Naive thymus-derived CD4-positive, alpha-beta T cell (primary cell): ENCODE data around the gene DIO1. TPM values are rescaled to one million over a fixed set of nuclear protein-coding genes. Genes with fewer than 3 reads are reported as not detected.

ENCODE experiments used
- ATAC-seq: fragments of 150-1000 bp; cut with Tn5 transposase; 2 replicates; pipeline ENCODE4 v1.10.0; 2021; ENCODE audit warnings: mild to moderate bottlenecking, moderate library complexity
- CTCF ChIA-PET: fragments of 350-600 bp; sonication (Branson Sonifier 250); formaldehyde crosslinking; loops from one replicate; lab custom pipeline; 2021; ENCODE audit warnings: antibody characterized with exemption; lab: Charles Lee
- POLR2A ChIA-PET: fragments of 350-600 bp; sonication (Branson Sonifier 250); formaldehyde crosslinking; loops from one replicate; lab custom pipeline; 2021; ENCODE audit warnings: antibody characterized with exemption, inconsistent platforms; lab: Charles Lee
- DNase-seq, 9 donors: peaks; one replicate each; pipeline versions ENCODE4 v3.0.0 to v3.0.0-alpha.2; 2020 to 2022; ENCODE audit warnings: mixed read lengths in 1 of 9
- H3K27ac ChIP-seq: one replicate; pipeline ENCODE4 v1.7.0; 2013; ENCODE audit warnings: mild to moderate bottlenecking, low read depth, low read length, moderate library complexity
- H3K27me3 ChIP-seq, 2 donors: one replicate each; pipeline ENCODE4 v1.7.0; 2013; ENCODE audit warnings: low read length in 2 of 2, mild to moderate bottlenecking in 2 of 2, moderate library complexity in 2 of 2; ENCODE audit not compliant: control insufficient read depth in 2 of 2, insufficient read depth in 2 of 2
- H3K36me3 ChIP-seq, 3 experiments: 1 replicate in 2 of 3; 2 replicates in 1 of 3; pipeline ENCODE4 v1.7.0; 2013; ENCODE audit warnings: low read length in 3 of 3, mild to moderate bottlenecking in 3 of 3, moderate library complexity in 1 of 3; ENCODE audit not compliant: insufficient read depth in 3 of 3, control insufficient read depth in 2 of 3
- H3K4me1 ChIP-seq, 2 donors: one replicate each; pipeline ENCODE4 v1.7.0; 2013; ENCODE audit warnings: low read length in 2 of 2, mild to moderate bottlenecking in 2 of 2, moderate library complexity in 1 of 2; ENCODE audit not compliant: control insufficient read depth in 2 of 2, insufficient read depth in 2 of 2
- H3K4me3 ChIP-seq: 2 replicates; pipeline ENCODE4 v1.7.0; 2013; ENCODE audit warnings: mild to moderate bottlenecking, low read length
- H3K9me3 ChIP-seq, 3 experiments: 1 replicate in 2 of 3; 2 replicates in 1 of 3; pipeline ENCODE4 v1.7.0; 2013; ENCODE audit warnings: low read length in 3 of 3; ENCODE audit not compliant: control insufficient read depth in 2 of 3
- H3K27ac Mint-ChIP-seq, 9 donors: one replicate each; pipeline ENCODE4 v1.8.0; 2020 to 2022; ENCODE audit warnings: mixed read lengths in 9 of 9, mild to moderate bottlenecking in 8 of 9, moderate library complexity in 5 of 9, inconsistent platforms in 2 of 9
- H3K27me3 Mint-ChIP-seq, 5 donors: one replicate each; pipeline ENCODE4 v1.8.0; 2021 to 2022; ENCODE audit warnings: mixed read lengths in 5 of 5, mild to moderate bottlenecking in 1 of 5
- H3K36me3 Mint-ChIP-seq, 5 donors: one replicate each; pipeline ENCODE4 v1.8.0; 2020 to 2022; ENCODE audit warnings: mixed read lengths in 5 of 5, mild to moderate bottlenecking in 3 of 5, inconsistent platforms in 1 of 5
- H3K4me1 Mint-ChIP-seq, 7 donors: one replicate each; pipeline ENCODE4 v1.8.0; 2020 to 2022; ENCODE audit warnings: mixed read lengths in 7 of 7, mild to moderate bottlenecking in 3 of 7, inconsistent platforms in 1 of 7
- H3K4me3 Mint-ChIP-seq, 10 donors: one replicate each; pipeline ENCODE4 v1.8.0; 2020 to 2022; ENCODE audit warnings: mild to moderate bottlenecking in 10 of 10, mixed read lengths in 10 of 10, moderate library complexity in 6 of 10, inconsistent platforms in 2 of 10
- H3K9me3 Mint-ChIP-seq, 11 donors: one replicate each; pipeline ENCODE4 v1.8.0; 2020 to 2022; ENCODE audit warnings: mixed read lengths in 11 of 11, mild to moderate bottlenecking in 4 of 11, inconsistent platforms in 1 of 11, moderate library complexity in 1 of 11
- intact Hi-C, 2 donors: fragments of 100-400 bp; cut with micrococcal nuclease; formaldehyde crosslinking; loops; one replicate each; pipeline ENCODE4 v1.15.1; 2023
- polyA plus RNA-seq, 2 donors: library from polyadenylated mRNA; unstranded; fragments of 300-500 nt; fragmentation: Illumina TruSeq; gene quantifications; one replicate each; pipeline ENCODE4 v1.2.3, GENCODE V29; 2021
- total RNA-seq, 6 experiments: library from RNA in 5 of 6; stranded (reverse) in 5 of 6; gene quantifications; 1 replicate in 5 of 6; 2 replicates in 1 of 6; pipeline ENCODE4 v1.2.3 and lab custom pipeline; 2021 to 2026

The DIO1 gene
- total RNA-seq, result not detected
- polyA plus RNA-seq, result not detected
- not detected for total RNA-seq (lab: John Stamatoyannopoulos, UW)

GRCh38 chr1:53893999-53894636 lies at the start of gene DIO1:
DIO1 (plus strand) TSS chr1:53894187; CDS start chr1:53894211, 24 bp downstream.
- intact Hi-C loops, result no loop called here
- Mint-ChIP-seq H3K4me1 (peaks cover 10 to 18% (median 15%) of the 10 kb centered on the region in 7 donors), H3K27me3 (peaks cover 2 to 14% (median 7%) of the 10 kb centered on the region in 5 donors), H3K4me3 (peak within 1 kb of the TSS in 1 of 10 donors; percentile 10), H3K36me3 (peaks cover 0 to 3% (median 0%) of the 10 kb centered on the region in 5 donors), H3K9me3 (no peaks in the 10 kb centered on the region), H3K27ac (peak within 1 kb of the TSS in 1 of 9 donors; percentile 53)
- CTCF ChIA-PET, result interaction anchor here (1.1 kb wide), 1 partner anchor 21 kb away, joined by 3 read pairs; no protein-coding TSS in a partner anchor
- Histone ChIP-seq H3K4me1 (peaks cover 10 to 13% of the 10 kb centered on the region in 2 donors), H3K27ac (no peak within 1 kb of the TSS), H3K9me3 (no peaks in the 10 kb centered on the region), H3K27me3 (no peaks in the 10 kb centered on the region), H3K4me3 (no peak within 1 kb of the TSS), H3K36me3 (peaks cover 0 to 5% (median 0%) of the 10 kb centered on the region in 3 experiments)
- ATAC-seq (no peak), DNase-seq (no peak)
- POLR2A ChIA-PET, result no interaction called here

GRCh38 chr1:53847980-53848379 lies 46.0 kb upstream of the DIO1 start:
- CTCF ChIA-PET, result interaction anchor here (0.7 kb wide), 1 partner anchor 96 kb away, joined by 3 read pairs; no protein-coding TSS in a partner anchor
- Histone ChIP-seq H3K27ac (no peak overlapping the region), H3K4me1 (no peaks in the 10 kb centered on the region), H3K36me3 (peaks cover 0 to 15% (median 0%) of the 10 kb centered on the region in 3 experiments), H3K4me3 (no peak overlapping the region), H3K27me3 (no peaks in the 10 kb centered on the region), H3K9me3 (no peaks in the 10 kb centered on the region)
- Mint-ChIP-seq H3K36me3 (peaks cover 5 to 24% (median 13%) of the 10 kb centered on the region in 5 donors), H3K27ac (no peak overlapping the region), H3K27me3 (peaks cover 0 to 6% (median 0%) of the 10 kb centered on the region in 5 donors), H3K4me1 (no peaks in the 10 kb centered on the region), H3K4me3 (no peak overlapping the region), H3K9me3 (peaks cover 0 to 1% (median 0%) of the 10 kb centered on the region in 11 donors)
- POLR2A ChIA-PET, result no interaction called here
- ATAC-seq (no peak), DNase-seq (no peak)
- intact Hi-C loops, result no loop called here

GRCh38 chr1:53850082-53850673 lies 43.8 kb upstream of the DIO1 start:
- DNase-seq (no peak), ATAC-seq (no peak)
- Histone ChIP-seq H3K36me3 (peaks cover 3 to 35% (median 4%) of the 10 kb centered on the region in 3 experiments), H3K27me3 (no peaks in the 10 kb centered on the region), H3K27ac (no peak overlapping the region), H3K9me3 (no peaks in the 10 kb centered on the region), H3K4me3 (no peak overlapping the region), H3K4me1 (no peaks in the 10 kb centered on the region)
- Mint-ChIP-seq H3K9me3 (peaks cover 0 to 1% (median 0%) of the 10 kb centered on the region in 11 donors), H3K27ac (peak overlapping the region in 1 of 9 donors; percentile 61), H3K36me3 (peaks cover 10 to 34% (median 21%) of the 10 kb centered on the region in 5 donors), H3K4me1 (peaks cover 0 to 5% (median 0%) of the 10 kb centered on the region in 7 donors), H3K4me3 (no peak overlapping the region), H3K27me3 (peaks cover 0 to 6% (median 0%) of the 10 kb centered on the region in 5 donors)
- intact Hi-C loops, result no loop called here
- ChIA-PET POLR2A (interaction anchor here (1.2 kb wide), 1 partner anchor 39 kb away, joined by 3 read pairs; the partner anchor contains the start of gene YIPF1), CTCF (interaction anchor here (0.6 to 2.5 kb wide), 3 partner anchors 9 to 97 kb away, joined by 4 to 13 read pairs (median 6); no protein-coding TSS in a partner anchor)

- H3K9me3 ChIP-seq, result no peaks in the 10 kb centered on the region
- H3K36me3 Mint-ChIP-seq, result peaks cover 14 to 47% (median 25%) of the 10 kb centered on the region in 5 donors
- intact Hi-C loops, result no loop called here
- H3K27me3 ChIP-seq, result no peaks in the 10 kb centered on the region
- no peak overlapping the region for H3K4me3 Mint-ChIP-seq
- peaks cover 10 to 51% (median 13%) of the 10 kb centered on the region in 3 experiments for H3K36me3 ChIP-seq
- H3K27ac ChIP-seq, result no peak overlapping the region
- no peaks in the 10 kb centered on the region for H3K4me1 ChIP-seq
- ATAC-seq, result no peak
- peak overlapping the region in 1 of 9 donors; percentile 17 for H3K27ac Mint-ChIP-seq
- POLR2A ChIA-PET, result interaction anchor here (0.7 kb wide), 1 partner anchor 11 kb away, joined by 3 read pairs; no protein-coding TSS in a partner anchor
- peaks cover 0 to 5% (median 0%) of the 10 kb centered on the region in 7 donors for H3K4me1 Mint-ChIP-seq
- CTCF ChIA-PET, result interaction anchor here (2.5 kb wide), 1 partner anchor 9 kb away, joined by 13 read pairs; no protein-coding TSS in a partner anchor
- no peak for DNase-seq
- H3K4me3 ChIP-seq, result no peak overlapping the region
- H3K9me3 Mint-ChIP-seq, result peaks cover 0 to 1% (median 0%) of the 10 kb centered on the region in 11 donors
- H3K27me3 Mint-ChIP-seq, result peaks cover 0 to 2% (median 0%) of the 10 kb centered on the region in 5 donors
These were observed 42.3 kb upstream of the DIO1 start for GRCh38 chr1:53851571-53852285.

- peak; percentile 86 for ATAC-seq
- no peaks in the 10 kb centered on the region for H3K4me1 ChIP-seq
- no peaks in the 10 kb centered on the region for H3K27me3 ChIP-seq
- Mint-ChIP-seq H3K4me3 (no peak overlapping the region), H3K27me3 (no peaks in the 10 kb centered on the region), H3K4me1 (peaks cover 0 to 9% (median 8%) of the 10 kb centered on the region in 7 donors), H3K9me3 (no peaks in the 10 kb centered on the region), H3K36me3 (peaks cover 5 to 23% (median 7%) of the 10 kb centered on the region in 5 donors), H3K27ac (peak overlapping the region in 3 of 9 donors; percentile 29 to 68 (median 34))
- peak in 7 of 9 donors; percentile 43 to 63 (median 53) for DNase-seq
- no peak overlapping the region for H3K4me3 ChIP-seq
- POLR2A ChIA-PET, result interaction anchor here (1.1 to 2.2 kb wide), 4 partner anchors 85 to 98 kb away, joined by 3 to 10 read pairs (median 3); partner anchors contain the start of gene IFT25
- H3K27ac ChIP-seq, result no peak overlapping the region
- H3K9me3 ChIP-seq, result no peaks in the 10 kb centered on the region
- CTCF ChIA-PET, result interaction anchor here (0.6 to 7.1 kb wide), 21 partner anchors 9 to 941 kb away, joined by 3 to 110 read pairs (median 5); partner anchors contain the start of genes IFT25, LRRC42 and TTC22
- intact Hi-C loops, result loop anchor here (1.0 to 10.0 kb wide), 7 partner anchors 88 to 949 kb away; partner anchors contain the start of gene TTC22 (in 1 of the 2)
- peaks cover 9 to 53% (median 14%) of the 10 kb centered on the region in 3 experiments for H3K36me3 ChIP-seq
These were observed 33.0 kb upstream of the DIO1 start for GRCh38 chr1:53860967-53861411.
